ENCODE results near the gene MKNK1.

DNA sequence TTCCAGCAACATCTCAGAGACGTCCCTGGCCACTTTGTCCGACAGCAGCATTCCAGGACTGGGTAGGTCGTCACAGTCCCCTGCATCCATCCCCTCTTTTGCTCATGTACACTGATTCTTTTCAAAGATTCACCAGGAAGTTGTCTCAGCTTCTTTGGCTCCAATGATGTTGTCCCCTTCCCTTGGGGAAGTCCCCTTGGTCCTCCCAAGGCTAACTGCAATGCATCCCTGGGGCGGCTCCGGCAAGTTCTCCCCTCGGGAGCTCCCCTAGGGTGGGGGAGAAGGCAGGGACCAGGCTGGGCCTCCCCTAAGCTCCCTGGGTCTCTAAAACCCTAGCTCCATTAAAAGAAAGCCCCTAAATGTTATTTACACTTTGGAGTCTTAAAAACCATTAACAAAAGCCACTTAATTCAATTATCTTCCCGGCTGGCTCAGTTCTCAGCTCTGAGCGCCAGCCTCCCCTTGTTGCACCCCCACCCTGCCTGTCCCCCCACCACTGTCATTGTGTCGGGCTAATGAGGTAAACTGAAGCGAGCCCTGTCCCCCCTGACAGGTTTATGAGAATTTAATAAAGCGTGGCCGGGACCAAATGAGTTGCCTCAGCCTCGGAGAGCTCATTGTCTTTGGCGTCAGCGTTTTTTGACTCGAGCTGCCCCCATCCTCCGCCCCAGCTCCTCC is 77.9 kb downstream of the MKNK1 start:
- TF ChIP-seq, protein P1, sequence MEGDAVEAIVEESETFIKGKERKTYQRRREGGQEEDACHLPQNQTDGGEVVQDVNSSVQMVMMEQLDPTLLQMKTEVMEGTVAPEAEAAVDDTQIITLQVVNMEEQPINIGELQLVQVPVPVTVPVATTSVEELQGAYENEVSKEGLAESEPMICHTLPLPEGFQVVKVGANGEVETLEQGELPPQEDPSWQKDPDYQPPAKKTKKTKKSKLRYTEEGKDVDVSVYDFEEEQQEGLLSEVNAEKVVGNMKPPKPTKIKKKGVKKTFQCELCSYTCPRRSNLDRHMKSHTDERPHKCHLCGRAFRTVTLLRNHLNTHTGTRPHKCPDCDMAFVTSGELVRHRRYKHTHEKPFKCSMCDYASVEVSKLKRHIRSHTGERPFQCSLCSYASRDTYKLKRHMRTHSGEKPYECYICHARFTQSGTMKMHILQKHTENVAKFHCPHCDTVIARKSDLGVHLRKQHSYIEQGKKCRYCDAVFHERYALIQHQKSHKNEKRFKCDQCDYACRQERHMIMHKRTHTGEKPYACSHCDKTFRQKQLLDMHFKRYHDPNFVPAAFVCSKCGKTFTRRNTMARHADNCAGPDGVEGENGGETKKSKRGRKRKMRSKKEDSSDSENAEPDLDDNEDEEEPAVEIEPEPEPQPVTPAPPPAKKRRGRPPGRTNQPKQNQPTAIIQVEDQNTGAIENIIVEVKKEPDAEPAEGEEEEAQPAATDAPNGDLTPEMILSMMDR (IDR thresholded peaks at IDR 0.05; ENCODE audit: low read depth, low read length, poor library complexity, severe bottlenecking), result no peak
- TF ChIP-seq EZH2phosphoT487 (IDR thresholded peaks at IDR 0.05; ENCODE audit: borderline replicate concordance, low read length), result no peak

Measured in DOHH2 (cell line).